ENCODE measurements around the gene ST3GAL3. TPM values are rescaled to one million over a fixed set of nuclear protein-coding genes. Genes with fewer than 3 reads are reported as not detected.

Gene ST3GAL3
- total and polyA plus RNA-seq, 2 of the 13 experiments (the other 11 are each of a cell fraction or from before 2014, with no cell fraction given) = 5.1 to 8.1 TPM

DNA sequence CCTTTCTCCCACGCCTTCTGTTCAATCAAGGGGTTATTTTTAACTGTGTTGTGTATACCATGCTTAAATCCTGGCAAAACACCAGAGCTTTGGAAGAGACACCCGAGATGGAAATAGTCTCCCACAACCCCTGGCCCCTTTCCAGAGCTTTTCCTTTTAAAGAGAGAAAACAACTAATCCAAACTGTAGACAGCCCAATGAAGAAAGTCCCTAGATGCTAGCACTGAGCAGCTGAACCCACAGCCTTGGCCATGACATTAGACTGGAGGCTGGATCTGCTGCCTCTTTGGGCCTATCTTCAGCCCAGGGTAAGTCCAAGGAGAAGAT is 161.4 kb downstream of the ST3GAL3 start (continued):
- TF ChIP-seq, protein P1, sequence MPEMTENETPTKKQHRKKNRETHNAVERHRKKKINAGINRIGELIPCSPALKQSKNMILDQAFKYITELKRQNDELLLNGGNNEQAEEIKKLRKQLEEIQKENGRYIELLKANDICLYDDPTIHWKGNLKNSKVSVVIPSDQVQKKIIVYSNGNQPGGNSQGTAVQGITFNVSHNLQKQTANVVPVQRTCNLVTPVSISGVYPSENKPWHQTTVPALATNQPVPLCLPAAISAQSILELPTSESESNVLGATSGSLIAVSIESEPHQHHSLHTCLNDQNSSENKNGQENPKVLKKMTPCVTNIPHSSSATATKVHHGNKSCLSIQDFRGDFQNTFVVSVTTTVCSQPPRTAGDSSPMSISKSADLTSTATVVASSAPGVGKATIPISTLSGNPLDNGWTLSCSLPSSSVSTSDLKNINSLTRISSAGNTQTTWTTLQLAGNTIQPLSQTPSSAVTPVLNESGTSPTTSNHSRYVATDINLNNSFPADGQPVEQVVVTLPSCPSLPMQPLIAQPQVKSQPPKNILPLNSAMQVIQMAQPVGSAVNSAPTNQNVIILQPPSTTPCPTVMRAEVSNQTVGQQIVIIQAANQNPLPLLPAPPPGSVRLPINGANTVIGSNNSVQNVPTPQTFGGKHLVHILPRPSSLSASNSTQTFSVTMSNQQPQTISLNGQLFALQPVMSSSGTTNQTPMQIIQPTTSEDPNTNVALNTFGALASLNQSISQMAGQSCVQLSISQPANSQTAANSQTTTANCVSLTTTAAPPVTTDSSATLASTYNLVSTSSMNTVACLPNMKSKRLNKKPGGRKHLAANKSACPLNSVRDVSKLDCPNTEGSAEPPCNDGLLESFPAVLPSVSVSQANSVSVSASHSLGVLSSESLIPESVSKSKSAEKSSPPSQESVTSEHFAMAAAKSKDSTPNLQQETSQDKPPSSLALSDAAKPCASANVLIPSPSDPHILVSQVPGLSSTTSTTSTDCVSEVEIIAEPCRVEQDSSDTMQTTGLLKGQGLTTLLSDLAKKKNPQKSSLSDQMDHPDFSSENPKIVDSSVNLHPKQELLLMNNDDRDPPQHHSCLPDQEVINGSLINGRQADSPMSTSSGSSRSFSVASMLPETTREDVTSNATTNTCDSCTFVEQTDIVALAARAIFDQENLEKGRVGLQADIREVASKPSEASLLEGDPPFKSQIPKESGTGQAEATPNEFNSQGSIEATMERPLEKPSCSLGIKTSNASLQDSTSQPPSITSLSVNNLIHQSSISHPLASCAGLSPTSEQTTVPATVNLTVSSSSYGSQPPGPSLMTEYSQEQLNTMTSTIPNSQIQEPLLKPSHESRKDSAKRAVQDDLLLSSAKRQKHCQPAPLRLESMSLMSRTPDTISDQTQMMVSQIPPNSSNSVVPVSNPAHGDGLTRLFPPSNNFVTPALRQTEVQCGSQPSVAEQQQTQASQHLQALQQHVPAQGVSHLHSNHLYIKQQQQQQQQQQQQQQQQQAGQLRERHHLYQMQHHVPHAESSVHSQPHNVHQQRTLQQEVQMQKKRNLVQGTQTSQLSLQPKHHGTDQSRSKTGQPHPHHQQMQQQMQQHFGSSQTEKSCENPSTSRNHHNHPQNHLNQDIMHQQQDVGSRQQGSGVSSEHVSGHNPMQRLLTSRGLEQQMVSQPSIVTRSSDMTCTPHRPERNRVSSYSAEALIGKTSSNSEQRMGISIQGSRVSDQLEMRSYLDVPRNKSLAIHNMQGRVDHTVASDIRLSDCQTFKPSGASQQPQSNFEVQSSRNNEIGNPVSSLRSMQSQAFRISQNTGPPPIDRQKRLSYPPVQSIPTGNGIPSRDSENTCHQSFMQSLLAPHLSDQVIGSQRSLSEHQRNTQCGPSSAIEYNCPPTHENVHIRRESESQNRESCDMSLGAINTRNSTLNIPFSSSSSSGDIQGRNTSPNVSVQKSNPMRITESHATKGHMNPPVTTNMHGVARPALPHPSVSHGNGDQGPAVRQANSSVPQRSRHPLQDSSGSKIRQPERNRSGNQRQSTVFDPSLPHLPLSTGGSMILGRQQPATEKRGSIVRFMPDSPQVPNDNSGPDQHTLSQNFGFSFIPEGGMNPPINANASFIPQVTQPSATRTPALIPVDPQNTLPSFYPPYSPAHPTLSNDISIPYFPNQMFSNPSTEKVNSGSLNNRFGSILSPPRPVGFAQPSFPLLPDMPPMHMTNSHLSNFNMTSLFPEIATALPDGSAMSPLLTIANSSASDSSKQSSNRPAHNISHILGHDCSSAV (CRISPR knock-in tag; IDR thresholded peaks at IDR 0.05; ENCODE audit: borderline replicate concordance) = no peak
- no peak for TF ChIP-seq SMARCE1 (IDR thresholded peaks at IDR 0.05; ENCODE audit: borderline replicate concordance)
- TF ChIP-seq FOXM1 (CRISPR knock-in tag; IDR thresholded peaks at IDR 0.05) = no peak
- TF ChIP-seq, protein P2, sequence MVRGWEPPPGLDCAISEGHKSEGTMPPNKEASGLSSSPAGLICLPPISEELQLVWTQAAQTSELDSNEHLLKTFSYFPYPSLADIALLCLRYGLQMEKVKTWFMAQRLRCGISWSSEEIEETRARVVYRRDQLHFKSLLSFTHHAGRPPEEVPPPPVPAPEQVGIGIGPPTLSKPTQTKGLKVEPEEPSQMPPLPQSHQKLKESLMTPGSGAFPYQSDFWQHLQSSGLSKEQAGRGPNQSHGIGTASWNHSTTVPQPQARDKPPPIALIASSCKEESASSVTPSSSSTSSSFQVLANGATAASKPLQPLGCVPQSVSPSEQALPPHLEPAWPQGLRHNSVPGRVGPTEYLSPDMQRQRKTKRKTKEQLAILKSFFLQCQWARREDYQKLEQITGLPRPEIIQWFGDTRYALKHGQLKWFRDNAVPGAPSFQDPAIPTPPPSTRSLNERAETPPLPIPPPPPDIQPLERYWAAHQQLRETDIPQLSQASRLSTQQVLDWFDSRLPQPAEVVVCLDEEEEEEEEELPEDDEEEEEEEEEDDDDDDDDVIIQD (CRISPR knock-in tag; IDR thresholded peaks at IDR 0.05; ENCODE audit: low read depth) = no peak
- no peak for TF ChIP-seq CAMTA2 (CRISPR knock-in tag; IDR thresholded peaks at IDR 0.05; ENCODE audit: borderline replicate concordance)
- TF ChIP-seq KDM5A (IDR thresholded peaks at IDR 0.05; ENCODE audit: borderline replicate concordance, low read length) = no peak
- no peak for TF ChIP-seq MIER2 (CRISPR knock-in tag; IDR thresholded peaks at IDR 0.05)
- TF ChIP-seq JARID2 (CRISPR knock-in tag; IDR thresholded peaks at IDR 0.05; ENCODE audit: insufficient replicate concordance) = no peak
- TF ChIP-seq, protein P3, sequence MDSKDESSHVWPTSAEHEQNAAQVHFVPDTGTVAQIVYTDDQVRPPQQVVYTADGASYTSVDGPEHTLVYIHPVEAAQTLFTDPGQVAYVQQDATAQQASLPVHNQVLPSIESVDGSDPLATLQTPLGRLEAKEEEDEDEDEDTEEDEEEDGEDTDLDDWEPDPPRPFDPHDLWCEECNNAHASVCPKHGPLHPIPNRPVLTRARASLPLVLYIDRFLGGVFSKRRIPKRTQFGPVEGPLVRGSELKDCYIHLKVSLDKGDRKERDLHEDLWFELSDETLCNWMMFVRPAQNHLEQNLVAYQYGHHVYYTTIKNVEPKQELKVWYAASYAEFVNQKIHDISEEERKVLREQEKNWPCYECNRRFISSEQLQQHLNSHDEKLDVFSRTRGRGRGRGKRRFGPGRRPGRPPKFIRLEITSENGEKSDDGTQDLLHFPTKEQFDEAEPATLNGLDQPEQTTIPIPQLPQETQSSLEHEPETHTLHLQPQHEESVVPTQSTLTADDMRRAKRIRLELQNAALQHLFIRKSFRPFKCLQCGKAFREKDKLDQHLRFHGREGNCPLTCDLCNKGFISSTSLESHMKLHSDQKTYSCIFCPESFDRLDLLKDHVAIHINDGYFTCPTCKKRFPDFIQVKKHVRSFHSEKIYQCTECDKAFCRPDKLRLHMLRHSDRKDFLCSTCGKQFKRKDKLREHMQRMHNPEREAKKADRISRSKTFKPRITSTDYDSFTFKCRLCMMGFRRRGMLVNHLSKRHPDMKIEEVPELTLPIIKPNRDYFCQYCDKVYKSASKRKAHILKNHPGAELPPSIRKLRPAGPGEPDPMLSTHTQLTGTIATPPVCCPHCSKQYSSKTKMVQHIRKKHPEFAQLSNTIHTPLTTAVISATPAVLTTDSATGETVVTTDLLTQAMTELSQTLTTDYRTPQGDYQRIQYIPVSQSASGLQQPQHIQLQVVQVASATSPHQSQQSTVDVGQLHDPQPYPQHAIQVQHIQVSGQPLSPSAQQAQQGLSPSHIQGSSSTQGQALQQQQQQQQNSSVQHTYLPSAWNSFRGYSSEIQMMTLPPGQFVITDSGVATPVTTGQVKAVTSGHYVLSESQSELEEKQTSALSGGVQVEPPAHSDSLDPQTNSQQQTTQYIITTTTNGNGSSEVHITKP (CRISPR knock-in tag; IDR thresholded peaks at IDR 0.05; ENCODE audit: low read depth) = no peak
- TF ChIP-seq, protein P4, sequence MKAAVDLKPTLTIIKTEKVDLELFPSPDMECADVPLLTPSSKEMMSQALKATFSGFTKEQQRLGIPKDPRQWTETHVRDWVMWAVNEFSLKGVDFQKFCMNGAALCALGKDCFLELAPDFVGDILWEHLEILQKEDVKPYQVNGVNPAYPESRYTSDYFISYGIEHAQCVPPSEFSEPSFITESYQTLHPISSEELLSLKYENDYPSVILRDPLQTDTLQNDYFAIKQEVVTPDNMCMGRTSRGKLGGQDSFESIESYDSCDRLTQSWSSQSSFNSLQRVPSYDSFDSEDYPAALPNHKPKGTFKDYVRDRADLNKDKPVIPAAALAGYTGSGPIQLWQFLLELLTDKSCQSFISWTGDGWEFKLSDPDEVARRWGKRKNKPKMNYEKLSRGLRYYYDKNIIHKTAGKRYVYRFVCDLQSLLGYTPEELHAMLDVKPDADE (CRISPR knock-in tag; IDR thresholded peaks at IDR 0.05) = no peak
- TF ChIP-seq, protein P5, sequence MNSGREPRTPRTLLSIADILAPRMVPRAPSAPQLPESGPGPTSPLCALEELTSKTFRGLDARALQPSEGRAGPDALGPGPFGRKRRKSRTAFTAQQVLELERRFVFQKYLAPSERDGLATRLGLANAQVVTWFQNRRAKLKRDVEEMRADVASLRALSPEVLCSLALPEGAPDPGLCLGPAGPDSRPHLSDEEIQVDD (CRISPR knock-in tag; IDR thresholded peaks at IDR 0.05; ENCODE audit: borderline replicate concordance) = no peak
- TF ChIP-seq, protein P6, sequence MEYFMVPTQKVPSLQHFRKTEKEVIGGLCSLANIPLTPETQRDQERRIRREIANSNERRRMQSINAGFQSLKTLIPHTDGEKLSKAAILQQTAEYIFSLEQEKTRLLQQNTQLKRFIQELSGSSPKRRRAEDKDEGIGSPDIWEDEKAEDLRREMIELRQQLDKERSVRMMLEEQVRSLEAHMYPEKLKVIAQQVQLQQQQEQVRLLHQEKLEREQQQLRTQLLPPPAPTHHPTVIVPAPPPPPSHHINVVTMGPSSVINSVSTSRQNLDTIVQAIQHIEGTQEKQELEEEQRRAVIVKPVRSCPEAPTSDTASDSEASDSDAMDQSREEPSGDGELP (IDR thresholded peaks at IDR 0.05; ENCODE audit: borderline replicate concordance, low read depth) = no peak

All from HepG2 (cell line).